ENCODE data around the gene GPR137C.
"Not testable (repeated sequence)": the region's sequence is repeated elsewhere in the genome, so short reads cannot be mapped to it uniquely, and the experiment has no call there.

GPR137C gene

GRCh38 chr14:52563120-52563519 lies 10.5 kb downstream of the GPR137C start:
- no peak for DNase-seq (ENCODE audit: low read depth in 1 of 2, low spot score in 1 of 2)
- peaks cover 7% of the 10 kb centered on the region for H3K27me3 ChIP-seq (ENCODE audit: insufficient read depth, poor library complexity, severe bottlenecking)
- H3K27ac ChIP-seq (replicated peaks) = no peak overlapping the region
- TF ChIP-seq REST (IDR thresholded peaks at IDR 0.05; ENCODE audit: insufficient replicate concordance, low read depth) (no peak), CTCF (IDR thresholded peaks at IDR 0.05; ENCODE audit: insufficient read depth, low read length) (no peak), GABPA (IDR thresholded peaks at IDR 0.05; ENCODE audit: low read depth) (no peak), POLR2AphosphoS5 (IDR thresholded peaks at IDR 0.05; ENCODE audit: low read depth) (no peak), SPI1 (IDR thresholded peaks at IDR 0.05; ENCODE audit: borderline replicate concordance, low read depth) (no peak)
- no peak overlapping the region for H3K4me3 ChIP-seq (replicated peaks; ENCODE audit: insufficient read depth, low read length)

- H3K4me3 ChIP-seq (replicated peaks; ENCODE audit: insufficient read depth, low read length); H3K27ac ChIP-seq (replicated peaks); H3K27me3 ChIP-seq (ENCODE audit: insufficient read depth, poor library complexity, severe bottlenecking); DNase-seq (ENCODE audit: low read depth in 1 of 2, low spot score in 1 of 2): not testable (repeated sequence)
These were observed 15.8 kb downstream of the GPR137C start for GRCh38 chr14:52568454-52568853.

- no peak overlapping the region for H3K4me3 ChIP-seq (replicated peaks; ENCODE audit: insufficient read depth, low read length)
- H3K27ac ChIP-seq (replicated peaks) = no peak overlapping the region
- TF ChIP-seq SPI1 (IDR thresholded peaks at IDR 0.05; ENCODE audit: borderline replicate concordance, low read depth) (no peak), REST (IDR thresholded peaks at IDR 0.05; ENCODE audit: insufficient replicate concordance, low read depth) (no peak), GABPA (IDR thresholded peaks at IDR 0.05; ENCODE audit: low read depth) (no peak), CTCF (IDR thresholded peaks at IDR 0.05; ENCODE audit: insufficient read depth, low read length) (no peak), POLR2AphosphoS5 (IDR thresholded peaks at IDR 0.05; ENCODE audit: low read depth) (no peak)
- H3K27me3 ChIP-seq (ENCODE audit: insufficient read depth, poor library complexity, severe bottlenecking) = no peaks in the 10 kb centered on the region
- DNase-seq (ENCODE audit: low read depth in 1 of 2, low spot score in 1 of 2) = no peak
These were observed 23.2 kb downstream of the GPR137C start for GRCh38 chr14:52575858-52576257.

GRCh38 chr14:52583544-52583943 lies 30.9 kb downstream of the GPR137C start:
- no peak for DNase-seq (ENCODE audit: low read depth in 1 of 2, low spot score in 1 of 2)
- TF ChIP-seq POLR2AphosphoS5 (IDR thresholded peaks at IDR 0.05; ENCODE audit: low read depth) = no peak
- TF ChIP-seq GABPA (IDR thresholded peaks at IDR 0.05; ENCODE audit: low read depth) = no peak
- TF ChIP-seq SPI1 (IDR thresholded peaks at IDR 0.05; ENCODE audit: borderline replicate concordance, low read depth) = no peak
- TF ChIP-seq REST (IDR thresholded peaks at IDR 0.05; ENCODE audit: insufficient replicate concordance, low read depth) = no peak
- no peak for TF ChIP-seq CTCF (IDR thresholded peaks at IDR 0.05; ENCODE audit: insufficient read depth, low read length)
- H3K4me3 ChIP-seq (replicated peaks; ENCODE audit: insufficient read depth, low read length) = no peak overlapping the region
- H3K27me3 ChIP-seq (ENCODE audit: insufficient read depth, poor library complexity, severe bottlenecking) = no peaks in the 10 kb centered on the region
- no peak overlapping the region for H3K27ac ChIP-seq (replicated peaks)
